ENCODE results near the gene VARS2.

DNA sequence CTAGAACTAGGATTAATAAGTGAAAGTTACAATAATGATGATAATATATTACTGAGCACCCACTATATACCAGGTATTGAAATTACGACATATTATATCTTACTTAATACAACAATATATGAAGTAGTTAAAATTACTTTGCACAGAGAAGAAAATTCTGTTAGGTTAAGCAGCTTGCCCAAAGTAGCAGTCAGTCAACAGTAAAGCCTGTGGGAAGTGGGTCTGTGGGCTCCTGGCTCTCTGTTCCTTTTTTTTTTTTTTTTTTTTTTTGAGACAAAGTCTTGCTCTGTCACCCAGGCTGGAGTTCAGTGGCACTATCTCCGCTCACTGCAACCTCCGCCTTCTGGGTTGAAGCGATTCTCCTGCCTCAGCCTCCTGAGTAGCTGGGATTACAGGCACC, 10.8 kb upstream of the VARS2 start:
- TF ChIP-seq, protein P1, sequence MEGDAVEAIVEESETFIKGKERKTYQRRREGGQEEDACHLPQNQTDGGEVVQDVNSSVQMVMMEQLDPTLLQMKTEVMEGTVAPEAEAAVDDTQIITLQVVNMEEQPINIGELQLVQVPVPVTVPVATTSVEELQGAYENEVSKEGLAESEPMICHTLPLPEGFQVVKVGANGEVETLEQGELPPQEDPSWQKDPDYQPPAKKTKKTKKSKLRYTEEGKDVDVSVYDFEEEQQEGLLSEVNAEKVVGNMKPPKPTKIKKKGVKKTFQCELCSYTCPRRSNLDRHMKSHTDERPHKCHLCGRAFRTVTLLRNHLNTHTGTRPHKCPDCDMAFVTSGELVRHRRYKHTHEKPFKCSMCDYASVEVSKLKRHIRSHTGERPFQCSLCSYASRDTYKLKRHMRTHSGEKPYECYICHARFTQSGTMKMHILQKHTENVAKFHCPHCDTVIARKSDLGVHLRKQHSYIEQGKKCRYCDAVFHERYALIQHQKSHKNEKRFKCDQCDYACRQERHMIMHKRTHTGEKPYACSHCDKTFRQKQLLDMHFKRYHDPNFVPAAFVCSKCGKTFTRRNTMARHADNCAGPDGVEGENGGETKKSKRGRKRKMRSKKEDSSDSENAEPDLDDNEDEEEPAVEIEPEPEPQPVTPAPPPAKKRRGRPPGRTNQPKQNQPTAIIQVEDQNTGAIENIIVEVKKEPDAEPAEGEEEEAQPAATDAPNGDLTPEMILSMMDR (IDR thresholded peaks at IDR 0.05) = no peak
- TF ChIP-seq POLR2AphosphoS5 (IDR thresholded peaks at IDR 0.05; ENCODE audit: insufficient read depth in 1 of 2, low read depth in 1 of 2) = no peak
